CD14-positive monocyte (primary cell): Measurements from ENCODE around the gene NKD2. TPM values are rescaled to one million over a fixed set of nuclear protein-coding genes. Genes with fewer than 3 reads are reported as not detected.

Experiments used
- DNase-seq, 3 donors: peaks; one replicate each; pipeline ENCODE4 v3.0.0-alpha.2; 2011 to 2022
- H2AFZ ChIP-seq: 2 replicates; pipeline ENCODE4 v1.6.0; 2012; ENCODE audit warnings: mild to moderate bottlenecking, low read depth, low read length, inconsistent platforms; ENCODE audit not compliant: insufficient read depth, poor library complexity, severe bottlenecking
- H3K27ac ChIP-seq, 2 donors: 1 replicate in 1 of 2; 2 replicates in 1 of 2; pipeline ENCODE4 v1.5.1; 2012 to 2013; ENCODE audit warnings: low read length in 2 of 2, control low read depth in 1 of 2, inconsistent platforms in 1 of 2, low read depth in 1 of 2, mild to moderate bottlenecking in 1 of 2
- H3K27me3 ChIP-seq, 2 donors: one replicate each; pipeline versions ENCODE4 v1.6.0 to v1.6.1; 2011 to 2013; ENCODE audit warnings: low read length in 2 of 2; ENCODE audit not compliant: control insufficient read depth in 2 of 2, insufficient read depth in 2 of 2
- H3K36me3 ChIP-seq, 2 donors: replicated peaks in 1 of 2; 1 replicate in 1 of 2; 2 replicates in 1 of 2; pipeline versions ENCODE4 v1.5.1 to v1.6.1; 2012 to 2013; ENCODE audit warnings: low read length in 2 of 2, control low read depth in 1 of 2, inconsistent platforms in 1 of 2, mild to moderate bottlenecking in 1 of 2; ENCODE audit not compliant: insufficient read depth in 2 of 2, control insufficient read depth in 1 of 2
- H3K4me1 ChIP-seq, 2 donors: 1 replicate in 1 of 2; 2 replicates in 1 of 2; pipeline versions ENCODE4 v1.5.1 to v1.6.1; 2012 to 2013; ENCODE audit warnings: low read length in 2 of 2, control low read depth in 1 of 2, inconsistent platforms in 1 of 2, mild to moderate bottlenecking in 1 of 2, moderate library complexity in 1 of 2; ENCODE audit not compliant: insufficient read depth in 2 of 2, control insufficient read depth in 1 of 2
- H3K4me2 ChIP-seq: replicated peaks from 2 replicates; pipeline ENCODE3; 2012; ENCODE audit warnings: low read length, moderate library complexity, mild to moderate bottlenecking; ENCODE audit not compliant: poor library complexity, severe bottlenecking; ENCODE audit errors: extremely low read depth
- H3K4me3 ChIP-seq, 3 experiments: fragments of 200-600 bp in 1 of 3; sonication (generic) in 1 of 3; replicated peaks in 1 of 3; 1 replicate in 2 of 3; 2 replicates in 1 of 3; pipeline ENCODE4 v1.5.1; 2011 to 2013; ENCODE audit warnings: low read length in 3 of 3, mild to moderate bottlenecking in 3 of 3, control low read depth in 2 of 3, low read depth in 2 of 3, inconsistent platforms in 1 of 3, moderate library complexity in 1 of 3
- H3K79me2 ChIP-seq: 2 replicates; pipeline ENCODE4 v1.6.0; 2012; ENCODE audit warnings: mild to moderate bottlenecking, control low read depth, inconsistent platforms, low read length, moderate library complexity; ENCODE audit not compliant: insufficient read depth
- H3K9ac ChIP-seq: 2 replicates; pipeline ENCODE4 v1.6.0; 2017; ENCODE audit warnings: low read length, mild to moderate bottlenecking; ENCODE audit not compliant: insufficient read depth, poor library complexity, severe bottlenecking
- H3K9me3 ChIP-seq, 2 donors: replicated peaks in 1 of 2; 1 replicate in 1 of 2; 2 replicates in 1 of 2; pipeline versions ENCODE4 v1.5.1 to v1.6.1; 2012 to 2013; ENCODE audit warnings: low read length in 2 of 2, control low read depth in 1 of 2; ENCODE audit not compliant: control insufficient read depth in 1 of 2, insufficient read depth in 1 of 2
- H4K20me1 ChIP-seq: 2 replicates; pipeline ENCODE4 v1.6.0; 2012; ENCODE audit warnings: mild to moderate bottlenecking, low read length, control low read depth, moderate library complexity; ENCODE audit not compliant: insufficient read depth
- H3K27ac Mint-ChIP-seq, 7 donors: one replicate each; pipeline ENCODE4 v1.8.0; 2020; ENCODE audit warnings: mild to moderate bottlenecking in 7 of 7, mixed read lengths in 7 of 7, moderate library complexity in 6 of 7, inconsistent platforms in 2 of 7
- H3K27me3 Mint-ChIP-seq, 3 donors: one replicate each; pipeline ENCODE4 v1.8.0; 2021 to 2022; ENCODE audit warnings: low read depth in 3 of 3, mild to moderate bottlenecking in 3 of 3, mixed read lengths in 3 of 3, moderate library complexity in 3 of 3, inconsistent platforms in 1 of 3
- H3K36me3 Mint-ChIP-seq, 2 donors: one replicate each; pipeline ENCODE4 v1.8.0; 2020; ENCODE audit warnings: mixed read lengths in 2 of 2, inconsistent platforms in 1 of 2, mild to moderate bottlenecking in 1 of 2
- H3K4me1 Mint-ChIP-seq: one replicate; pipeline ENCODE4 v1.8.0; 2020; ENCODE audit warnings: mild to moderate bottlenecking, mixed read lengths
- H3K4me3 Mint-ChIP-seq, 2 donors: one replicate each; pipeline ENCODE4 v1.8.0; 2020; ENCODE audit warnings: mild to moderate bottlenecking in 2 of 2, mixed read lengths in 2 of 2, moderate library complexity in 1 of 2
- H3K9me3 Mint-ChIP-seq, 7 donors: one replicate each; pipeline ENCODE4 v1.8.0; 2020 to 2022; ENCODE audit warnings: mixed read lengths in 7 of 7, mild to moderate bottlenecking in 6 of 7, moderate library complexity in 6 of 7, inconsistent platforms in 2 of 7
- WGBS: methylation state at CpG from one replicate; pipeline ENCODE4 v1.1.5; 2013; ENCODE audit warnings: missing lambda C conversion rate; ENCODE audit not compliant: insufficient coverage; 5-methylcytosine and 5-hydroxymethylcytosine counted together
- intact Hi-C, 2 donors: fragments of 100-400 bp; cut with micrococcal nuclease; formaldehyde crosslinking; loops; one replicate each; pipeline versions ENCODE4 v1.15.0 to v1.15.1; 2023
- polyA plus RNA-seq, 3 donors: library from polyadenylated mRNA; depleted of rRNA in 1 of 3; unstranded in 2 of 3; stranded (reverse) in 1 of 3; fragments of 300-500 nt in 2 of 3; fragments of >200 nt in 1 of 3; fragmentation: Illumina TruSeq in 2 of 3; gene quantifications; 1 replicate in 2 of 3; 2 replicates in 1 of 3; pipeline ENCODE4 v1.2.3, GENCODE V29; 2012 to 2021
- TF ChIP-seq, protein P1 (sequence below): fragments of 200-600 bp; IDR thresholded peaks from one replicate; pipeline ENCODE4 v1.8.0; 2022; ENCODE audit warnings: antibody characterized with exemption, mild to moderate bottlenecking

NKD2 gene
- polyA plus RNA-seq, 3 donors = not detected

DNA sequence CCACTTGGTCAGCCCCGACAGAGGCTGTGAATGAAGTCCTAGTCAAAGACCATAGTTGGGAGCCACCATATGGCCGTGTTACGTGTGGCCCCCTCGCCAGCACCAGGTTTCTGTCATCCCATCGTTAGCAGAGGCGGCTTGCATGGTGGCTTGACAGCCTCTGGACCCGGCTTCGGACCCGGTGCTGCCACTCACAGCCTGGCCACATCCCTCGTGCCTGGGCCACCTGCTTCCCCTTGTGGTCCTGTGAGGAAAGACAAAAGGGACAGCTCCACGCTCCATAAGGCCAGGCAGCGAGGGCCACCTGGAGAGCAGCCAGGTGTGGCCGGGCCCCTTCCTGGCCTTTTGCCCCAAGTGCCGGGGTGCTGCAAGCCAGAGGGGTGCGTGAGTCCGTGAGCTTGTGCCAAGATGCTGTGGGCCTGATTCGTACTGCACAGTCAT, 6.2 kb downstream of the NKD2 start:
- WGBS = 42% methylated on average over 17 of the region's 17 CpGs
- Mint-ChIP-seq H3K36me3 (no peaks in the 10 kb centered on the region), H3K4me3 (no peak overlapping the region), H3K27ac (peak overlapping the region in 1 of 7 donors; percentile 53), H3K4me1 (no peaks in the 10 kb centered on the region), H3K27me3 (peaks cover 13 to 26% (median 23%) of the 10 kb centered on the region in 3 donors), H3K9me3 (peaks cover 0 to 4% (median under 1%) of the 10 kb centered on the region in 7 donors)
- Histone ChIP-seq H3K36me3 (no peaks in the 10 kb centered on the region), H3K79me2 (no peaks in the 10 kb centered on the region), H3K4me1 (no peaks in the 10 kb centered on the region), H3K27me3 (peaks cover 0 to 16% of the 10 kb centered on the region in 2 donors), H4K20me1 (no peaks in the 10 kb centered on the region), H3K9ac (no peak overlapping the region), H3K4me3 (no peak overlapping the region), H3K4me2 (no peak overlapping the region), H2AFZ (no peak overlapping the region), H3K9me3 (no peaks in the 10 kb centered on the region), H3K27ac (no peak overlapping the region)
- no peak for DNase-seq
- TF ChIP-seq, protein P1, sequence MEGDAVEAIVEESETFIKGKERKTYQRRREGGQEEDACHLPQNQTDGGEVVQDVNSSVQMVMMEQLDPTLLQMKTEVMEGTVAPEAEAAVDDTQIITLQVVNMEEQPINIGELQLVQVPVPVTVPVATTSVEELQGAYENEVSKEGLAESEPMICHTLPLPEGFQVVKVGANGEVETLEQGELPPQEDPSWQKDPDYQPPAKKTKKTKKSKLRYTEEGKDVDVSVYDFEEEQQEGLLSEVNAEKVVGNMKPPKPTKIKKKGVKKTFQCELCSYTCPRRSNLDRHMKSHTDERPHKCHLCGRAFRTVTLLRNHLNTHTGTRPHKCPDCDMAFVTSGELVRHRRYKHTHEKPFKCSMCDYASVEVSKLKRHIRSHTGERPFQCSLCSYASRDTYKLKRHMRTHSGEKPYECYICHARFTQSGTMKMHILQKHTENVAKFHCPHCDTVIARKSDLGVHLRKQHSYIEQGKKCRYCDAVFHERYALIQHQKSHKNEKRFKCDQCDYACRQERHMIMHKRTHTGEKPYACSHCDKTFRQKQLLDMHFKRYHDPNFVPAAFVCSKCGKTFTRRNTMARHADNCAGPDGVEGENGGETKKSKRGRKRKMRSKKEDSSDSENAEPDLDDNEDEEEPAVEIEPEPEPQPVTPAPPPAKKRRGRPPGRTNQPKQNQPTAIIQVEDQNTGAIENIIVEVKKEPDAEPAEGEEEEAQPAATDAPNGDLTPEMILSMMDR = no peak
- intact Hi-C loops = no loop called here

DNA sequence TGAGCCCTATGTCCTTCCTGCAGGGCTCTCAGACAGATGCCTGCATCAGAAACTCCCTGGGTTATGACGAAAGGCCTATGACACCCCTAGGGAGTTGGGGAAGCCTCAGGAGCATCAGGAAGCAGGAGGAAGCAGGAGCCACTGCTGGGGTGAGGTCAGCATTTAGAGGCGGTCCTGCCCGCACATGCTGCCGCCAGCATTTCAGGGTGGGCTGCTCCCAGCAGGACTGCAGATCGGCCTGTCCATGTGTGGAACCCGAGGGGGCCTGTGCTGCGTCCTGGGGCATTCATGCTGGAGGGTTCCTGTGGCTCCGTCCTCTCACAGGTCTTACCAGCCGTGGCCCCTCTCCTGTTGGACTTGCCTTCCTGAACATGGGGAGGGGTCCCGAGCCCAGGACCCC, 6.9 kb downstream of the NKD2 start:
- peaks cover 7 to 18% (median 16%) of the 10 kb centered on the region in 3 donors for H3K27me3 Mint-ChIP-seq
- H3K36me3 ChIP-seq = no peaks in the 10 kb centered on the region
- no peak overlapping the region for H3K27ac ChIP-seq
- H3K9ac ChIP-seq = no peak overlapping the region
- WGBS = 85% methylated on average over 10 of the region's 10 CpGs
- H3K4me1 Mint-ChIP-seq = no peaks in the 10 kb centered on the region
- no peaks in the 10 kb centered on the region for H3K9me3 ChIP-seq
- H3K27ac Mint-ChIP-seq = no peak overlapping the region
- no peak overlapping the region for H3K4me2 ChIP-seq
- H3K4me3 Mint-ChIP-seq = no peak overlapping the region
- DNase-seq = no peak
- no peaks in the 10 kb centered on the region for H3K4me1 ChIP-seq
- peaks cover 0 to 4% (median 0%) of the 10 kb centered on the region in 7 donors for H3K9me3 Mint-ChIP-seq
- intact Hi-C loops = no loop called here
- H3K4me3 ChIP-seq = no peak overlapping the region
- no peak overlapping the region for H2AFZ ChIP-seq
- no peaks in the 10 kb centered on the region for H3K79me2 ChIP-seq
- TF ChIP-seq, protein P1 = no peak
- no peaks in the 10 kb centered on the region for H4K20me1 ChIP-seq
- no peaks in the 10 kb centered on the region for H3K36me3 Mint-ChIP-seq
- peaks cover 0 to 9% of the 10 kb centered on the region in 2 donors for H3K27me3 ChIP-seq
